Measurements from ENCODE around the gene TBCEL.

DNA sequence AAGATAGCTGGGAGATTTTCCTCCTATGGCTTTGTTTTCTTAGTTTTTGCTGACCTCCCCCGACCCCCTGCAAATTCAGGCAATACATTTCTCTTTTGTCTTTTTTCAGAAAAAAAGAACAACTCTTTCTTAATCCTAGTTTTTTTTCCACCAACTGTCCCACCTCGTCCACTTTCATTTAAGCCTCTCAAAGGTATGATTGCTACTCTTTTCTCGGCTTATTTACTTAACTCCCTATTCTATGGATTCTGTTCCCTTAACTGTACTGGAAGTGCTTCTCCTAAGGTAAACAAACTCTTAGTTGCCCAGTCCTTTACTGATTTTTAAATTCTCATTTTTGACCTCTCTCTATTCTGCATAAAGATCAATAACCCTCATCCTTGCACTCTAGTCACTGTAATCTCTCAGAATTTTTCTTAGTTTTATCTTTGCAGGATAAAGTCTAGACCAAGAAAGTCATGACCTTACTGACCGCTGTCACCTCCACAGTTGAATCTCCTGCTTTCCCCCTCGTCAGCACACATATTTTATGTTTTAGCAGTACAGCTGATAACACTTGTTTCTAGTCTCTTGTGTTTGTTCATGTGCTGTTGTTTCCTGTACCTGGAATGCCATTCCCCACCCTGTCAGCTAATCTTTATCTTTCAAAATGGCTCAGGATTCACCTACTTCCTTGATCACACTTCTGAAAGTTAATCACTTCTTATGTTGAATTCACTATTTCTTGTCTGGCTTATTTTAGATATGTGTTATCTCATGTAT is 14.9 kb downstream of the TBCEL start:
- TF ChIP-seq, protein P1, sequence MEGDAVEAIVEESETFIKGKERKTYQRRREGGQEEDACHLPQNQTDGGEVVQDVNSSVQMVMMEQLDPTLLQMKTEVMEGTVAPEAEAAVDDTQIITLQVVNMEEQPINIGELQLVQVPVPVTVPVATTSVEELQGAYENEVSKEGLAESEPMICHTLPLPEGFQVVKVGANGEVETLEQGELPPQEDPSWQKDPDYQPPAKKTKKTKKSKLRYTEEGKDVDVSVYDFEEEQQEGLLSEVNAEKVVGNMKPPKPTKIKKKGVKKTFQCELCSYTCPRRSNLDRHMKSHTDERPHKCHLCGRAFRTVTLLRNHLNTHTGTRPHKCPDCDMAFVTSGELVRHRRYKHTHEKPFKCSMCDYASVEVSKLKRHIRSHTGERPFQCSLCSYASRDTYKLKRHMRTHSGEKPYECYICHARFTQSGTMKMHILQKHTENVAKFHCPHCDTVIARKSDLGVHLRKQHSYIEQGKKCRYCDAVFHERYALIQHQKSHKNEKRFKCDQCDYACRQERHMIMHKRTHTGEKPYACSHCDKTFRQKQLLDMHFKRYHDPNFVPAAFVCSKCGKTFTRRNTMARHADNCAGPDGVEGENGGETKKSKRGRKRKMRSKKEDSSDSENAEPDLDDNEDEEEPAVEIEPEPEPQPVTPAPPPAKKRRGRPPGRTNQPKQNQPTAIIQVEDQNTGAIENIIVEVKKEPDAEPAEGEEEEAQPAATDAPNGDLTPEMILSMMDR (IDR thresholded peaks at IDR 0.05) = no peak
- no peak for TF ChIP-seq POLR2A (IDR thresholded peaks at IDR 0.05)
